HCT116 (cell line): ENCODE results near the gene ALKBH2. TPM values are rescaled to one million over a fixed set of nuclear protein-coding genes. Genes with fewer than 3 reads are reported as not detected.

Source experiments
- ATAC-seq: fragments of 200-7000 bp; cut with Tn5 transposase; 2 replicates; pipeline ENCODE4 v1.9.1; 2020; ENCODE audit warnings: mild to moderate bottlenecking, moderate library complexity
- BruUV-seq: library from RNA; stranded (reverse); fragments of 400-500 nt; replicated peaks from 2 replicates; lab custom pipeline; 2021; lab: Mats Ljungman, UMichigan
- CTCF ChIA-PET: fragments of 300-600 bp; sonication (Branson Sonifier 250); formaldehyde crosslinking; loops from one replicate; lab custom pipeline; 2021; ENCODE audit warnings: antibody characterized with exemption; lab: Charles Lee
- POLR2A ChIA-PET: fragments of 300-600, 350-600 bp; sonication (Branson Sonifier 250); formaldehyde crosslinking; loops from one replicate; lab custom pipeline; 2021; ENCODE audit warnings: antibody characterized with exemption; lab: Charles Lee
- RAD21 ChIA-PET, 2 experiments: fragments of 300-600 bp; sonication (Branson Sonifier 250); formaldehyde crosslinking; loops; one replicate each; lab custom pipeline; 2023; ENCODE audit warnings: low total read pairs in 2 of 2; ENCODE audit not compliant: uncharacterized antibody in 2 of 2, unreplicated experiment in 2 of 2, low non-redundant PET in 1 of 2; lab: Charles Lee
- DNase-seq: peaks from one replicate; pipeline ENCODE4 v3.0.0-alpha.2; 2010; ENCODE audit warnings: low read depth, low spot score
- H2AFZ ChIP-seq: fragments of 200-600 bp; shearing (Covaris generic), sonication (generic); 2 replicates; pipeline ENCODE4 v1.6.1; 2017; ENCODE audit warnings: low read depth, mixed run types, mixed read lengths, antibody characterized with exemption, low read length; ENCODE audit not compliant: poor library complexity, severe bottlenecking
- H3K27ac ChIP-seq: 2 replicates; pipeline ENCODE4 v1.5.1; 2012; ENCODE audit warnings: low read depth, low read length
- H3K27me3 ChIP-seq: fragments of 200-600 bp; sonication (generic); 2 replicates; pipeline ENCODE4 v1.6.1; 2016; ENCODE audit warnings: mixed run types, low read length, mixed read lengths; ENCODE audit not compliant: insufficient read depth
- H3K36me3 ChIP-seq, 2 experiments: fragments of 200-500 bp in 1 of 2; fragments of 200-600 bp in 1 of 2; sonication (Bioruptor generic) in 1 of 2; sonication (generic) in 1 of 2; 2 replicates each; pipeline versions ENCODE4 v1.5.1 to v1.6.1; 2014 to 2016; ENCODE audit warnings: low read length in 2 of 2, inconsistent platforms in 1 of 2, mixed read lengths in 1 of 2, mixed run types in 1 of 2; ENCODE audit not compliant: insufficient read depth in 2 of 2, control insufficient read depth in 1 of 2
- H3K4me1 ChIP-seq, 2 experiments: fragments of 200-600 bp in 1 of 2; sonication (generic) in 1 of 2; 2 replicates each; pipeline versions ENCODE4 v1.5.1 to v1.6.1; 2012 to 2017; ENCODE audit warnings: low read length in 2 of 2, inconsistent platforms in 1 of 2, mild to moderate bottlenecking in 1 of 2, mixed read lengths in 1 of 2, mixed run types in 1 of 2, moderate library complexity in 1 of 2; ENCODE audit not compliant: insufficient read depth in 2 of 2, control insufficient read depth in 1 of 2
- H3K4me2 ChIP-seq: fragments of 200-600 bp; sonication (generic); 2 replicates; pipeline ENCODE4 v1.6.1; 2017; ENCODE audit warnings: mixed run types, low read length, mixed read lengths
- H3K4me3 ChIP-seq, 2 experiments: fragments of 200-600 bp in 1 of 2; sonication (generic) in 1 of 2; replicated peaks in 1 of 2; 2 replicates each; pipeline ENCODE4 v1.5.1; 2011 to 2016; ENCODE audit warnings: low read length in 2 of 2, control low read depth in 1 of 2, low read depth in 1 of 2, mild to moderate bottlenecking in 1 of 2, mixed read lengths in 1 of 2, mixed run types in 1 of 2
- H3K79me2 ChIP-seq: fragments of 200-600 bp; sonication (generic); 2 replicates; pipeline ENCODE4 v1.6.1; 2017; ENCODE audit warnings: mild to moderate bottlenecking, mixed run types, low read length, moderate library complexity, mixed read lengths; ENCODE audit not compliant: insufficient read depth
- H3K9ac ChIP-seq: fragments of 200-600 bp; sonication (generic); 2 replicates; pipeline ENCODE4 v1.6.1; 2016; ENCODE audit warnings: low read length, mixed read lengths
- H3K9me2 ChIP-seq: fragments of 200-600 bp; sonication (generic), shearing (Covaris generic); 2 replicates; pipeline ENCODE4 v1.6.1; 2017; ENCODE audit warnings: mixed run types, mild to moderate bottlenecking, moderate library complexity; ENCODE audit not compliant: insufficient read depth
- H3K9me3 ChIP-seq, 2 experiments: fragments of 200-500 bp in 1 of 2; fragments of 200-600 bp in 1 of 2; sonication (Bioruptor generic) in 1 of 2; sonication (generic) in 1 of 2; 2 replicates each; pipeline ENCODE4 v1.6.1; 2014 to 2017; ENCODE audit warnings: low read length in 2 of 2, mixed read lengths in 2 of 2, inconsistent platforms in 1 of 2, low read depth in 1 of 2, mild to moderate bottlenecking in 1 of 2, mixed run types in 1 of 2, moderate library complexity in 1 of 2; ENCODE audit not compliant: control insufficient read depth in 1 of 2, insufficient read depth in 1 of 2
- H4K20me1 ChIP-seq: fragments of 200-600 bp; sonication (generic), shearing (Covaris generic); 2 replicates; pipeline ENCODE4 v1.6.1; 2017; ENCODE audit warnings: mixed run types, mild to moderate bottlenecking, moderate library complexity; ENCODE audit not compliant: insufficient read depth
- CEBPB ChIP-seq: IDR thresholded peaks from 2 replicates; pipeline ENCODE4 v1.6.1; 2012; ENCODE audit warnings: low read depth
- EGR1 ChIP-seq: IDR thresholded peaks from 2 replicates; pipeline ENCODE4 v1.6.1; 2012; ENCODE audit warnings: low read depth
- ELF1 ChIP-seq: IDR thresholded peaks from 2 replicates; pipeline ENCODE4 v1.6.1; 2012; ENCODE audit warnings: low read depth, borderline replicate concordance
- POLR2AphosphoS5 ChIP-seq: IDR thresholded peaks from 2 replicates; pipeline ENCODE4 v1.6.1; 2011; ENCODE audit warnings: mild to moderate bottlenecking, low read depth, low read length, moderate library complexity
- RAD21 ChIP-seq: IDR thresholded peaks from 2 replicates; pipeline ENCODE4 v1.6.1; 2012; ENCODE audit warnings: low read depth, mild to moderate bottlenecking
- SIN3A ChIP-seq: IDR thresholded peaks from 2 replicates; pipeline ENCODE4 v1.6.1; 2012; ENCODE audit warnings: low read depth
- SRF ChIP-seq: IDR thresholded peaks from 2 replicates; pipeline ENCODE4 v1.6.1; 2012; ENCODE audit warnings: low read depth
- ZNF274 ChIP-seq: fragments of 200-500 bp; sonication (Bioruptor generic); IDR thresholded peaks from 2 replicates; pipeline ENCODE4 v1.6.1; 2014; ENCODE audit warnings: mild to moderate bottlenecking, low read depth, low read length, inconsistent platforms
- intact Hi-C: fragments of 100-400 bp; cut with micrococcal nuclease; formaldehyde crosslinking; loops from 2 replicates; pipeline ENCODE4 v1.10.0; 2022
- total RNA-seq: library from RNA; stranded (reverse); gene quantifications from one replicate; pipeline ENCODE4 v1.2.1, GENCODE V29; 2021; ENCODE audit not compliant: unreplicated experiment
- TF ChIP-seq, protein P1 (sequence below): IDR thresholded peaks from 2 replicates; pipeline ENCODE4 v1.6.1; 2012; ENCODE audit warnings: low read depth
- TF ChIP-seq, protein P2 (sequence below): IDR thresholded peaks from 2 replicates; pipeline ENCODE4 v1.6.1; 2011; ENCODE audit warnings: mild to moderate bottlenecking, low read length, moderate library complexity; ENCODE audit not compliant: insufficient replicate concordance; ENCODE audit errors: extremely low read depth

Gene ALKBH2
- total RNA-seq, 1 experiment from 2014 or later = 35.8 TPM

DNA sequence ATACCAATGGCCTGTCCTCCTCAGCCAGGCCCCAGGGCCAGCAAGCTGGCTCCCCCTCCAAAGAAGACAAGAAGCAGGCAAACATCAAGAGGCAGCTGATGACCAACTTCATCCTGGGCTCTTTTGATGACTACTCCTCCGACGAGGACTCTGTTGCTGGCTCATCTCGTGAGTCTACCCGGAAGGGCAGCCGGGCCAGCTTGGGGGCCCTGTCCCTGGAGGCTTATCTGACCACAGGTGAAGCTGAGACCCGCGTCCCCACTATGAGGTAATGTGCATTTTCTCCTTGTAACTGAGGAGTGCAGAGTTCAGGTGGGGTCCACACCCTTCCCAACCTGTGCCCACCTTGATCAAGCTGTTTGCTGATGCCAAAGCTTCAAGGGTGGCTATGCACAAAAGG is 46.5 kb upstream of the ALKBH2 start:
- ChIA-PET RAD21 (no interaction called here), CTCF (interaction anchor here (1.1 kb wide), 1 partner anchor 28 kb away, joined by 3 read pairs; no protein-coding TSS in a partner anchor), POLR2A (no interaction called here)
- no TSS peak for BruUV-seq
- Histone ChIP-seq H4K20me1 (no peaks in the 10 kb centered on the region), H3K4me3 (no peak overlapping the region), H3K79me2 (no peaks in the 10 kb centered on the region), H3K27ac (no peak overlapping the region), H3K9me2 (no peaks in the 10 kb centered on the region), H3K4me2 (no peak overlapping the region), H3K9ac (no peak overlapping the region), H3K36me3 (no peaks in the 10 kb centered on the region), H3K27me3 (no peaks in the 10 kb centered on the region), H3K9me3 (no peaks in the 10 kb centered on the region), H2AFZ (no peak overlapping the region), H3K4me1 (no peaks in the 10 kb centered on the region)
- intact Hi-C loops = no loop called here
- no peak for ATAC-seq
- TF ChIP-seq POLR2AphosphoS5 (no peak), CEBPB (no peak), SIN3A (no peak), ELF1 (no peak), ZNF274 (no peak), SRF (no peak)
- DNase-seq = no peak

- RAD21 ChIA-PET = no interaction called here
- no peak for DNase-seq
- no peak for ATAC-seq
- Histone ChIP-seq H3K36me3 (no peaks in the 10 kb centered on the region), H3K27ac (no peak overlapping the region), H3K9me2 (no peaks in the 10 kb centered on the region), H3K4me3 (no peak overlapping the region), H3K4me2 (no peak overlapping the region), H3K9ac (no peak overlapping the region)
- POLR2A ChIA-PET = no interaction called here
- intact Hi-C loops = no loop called here
- no TSS peak for BruUV-seq
- TF ChIP-seq EGR1 (no peak), CEBPB (no peak), ELF1 (no peak), ZNF274 (no peak), RAD21 (no peak)
- TF ChIP-seq, protein P1, sequence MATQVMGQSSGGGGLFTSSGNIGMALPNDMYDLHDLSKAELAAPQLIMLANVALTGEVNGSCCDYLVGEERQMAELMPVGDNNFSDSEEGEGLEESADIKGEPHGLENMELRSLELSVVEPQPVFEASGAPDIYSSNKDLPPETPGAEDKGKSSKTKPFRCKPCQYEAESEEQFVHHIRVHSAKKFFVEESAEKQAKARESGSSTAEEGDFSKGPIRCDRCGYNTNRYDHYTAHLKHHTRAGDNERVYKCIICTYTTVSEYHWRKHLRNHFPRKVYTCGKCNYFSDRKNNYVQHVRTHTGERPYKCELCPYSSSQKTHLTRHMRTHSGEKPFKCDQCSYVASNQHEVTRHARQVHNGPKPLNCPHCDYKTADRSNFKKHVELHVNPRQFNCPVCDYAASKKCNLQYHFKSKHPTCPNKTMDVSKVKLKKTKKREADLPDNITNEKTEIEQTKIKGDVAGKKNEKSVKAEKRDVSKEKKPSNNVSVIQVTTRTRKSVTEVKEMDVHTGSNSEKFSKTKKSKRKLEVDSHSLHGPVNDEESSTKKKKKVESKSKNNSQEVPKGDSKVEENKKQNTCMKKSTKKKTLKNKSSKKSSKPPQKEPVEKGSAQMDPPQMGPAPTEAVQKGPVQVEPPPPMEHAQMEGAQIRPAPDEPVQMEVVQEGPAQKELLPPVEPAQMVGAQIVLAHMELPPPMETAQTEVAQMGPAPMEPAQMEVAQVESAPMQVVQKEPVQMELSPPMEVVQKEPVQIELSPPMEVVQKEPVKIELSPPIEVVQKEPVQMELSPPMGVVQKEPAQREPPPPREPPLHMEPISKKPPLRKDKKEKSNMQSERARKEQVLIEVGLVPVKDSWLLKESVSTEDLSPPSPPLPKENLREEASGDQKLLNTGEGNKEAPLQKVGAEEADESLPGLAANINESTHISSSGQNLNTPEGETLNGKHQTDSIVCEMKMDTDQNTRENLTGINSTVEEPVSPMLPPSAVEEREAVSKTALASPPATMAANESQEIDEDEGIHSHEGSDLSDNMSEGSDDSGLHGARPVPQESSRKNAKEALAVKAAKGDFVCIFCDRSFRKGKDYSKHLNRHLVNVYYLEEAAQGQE = no peak
- TF ChIP-seq, protein P2, sequence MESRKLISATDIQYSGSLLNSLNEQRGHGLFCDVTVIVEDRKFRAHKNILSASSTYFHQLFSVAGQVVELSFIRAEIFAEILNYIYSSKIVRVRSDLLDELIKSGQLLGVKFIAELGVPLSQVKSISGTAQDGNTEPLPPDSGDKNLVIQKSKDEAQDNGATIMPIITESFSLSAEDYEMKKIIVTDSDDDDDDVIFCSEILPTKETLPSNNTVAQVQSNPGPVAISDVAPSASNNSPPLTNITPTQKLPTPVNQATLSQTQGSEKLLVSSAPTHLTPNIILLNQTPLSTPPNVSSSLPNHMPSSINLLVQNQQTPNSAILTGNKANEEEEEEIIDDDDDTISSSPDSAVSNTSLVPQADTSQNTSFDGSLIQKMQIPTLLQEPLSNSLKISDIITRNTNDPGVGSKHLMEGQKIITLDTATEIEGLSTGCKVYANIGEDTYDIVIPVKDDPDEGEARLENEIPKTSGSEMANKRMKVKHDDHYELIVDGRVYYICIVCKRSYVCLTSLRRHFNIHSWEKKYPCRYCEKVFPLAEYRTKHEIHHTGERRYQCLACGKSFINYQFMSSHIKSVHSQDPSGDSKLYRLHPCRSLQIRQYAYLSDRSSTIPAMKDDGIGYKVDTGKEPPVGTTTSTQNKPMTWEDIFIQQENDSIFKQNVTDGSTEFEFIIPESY = no peak
- TF ChIP-seq, all 23 proteins: peak for 0
- H3K79me2 ChIP-seq = no peaks in the 10 kb centered on the region
- H3K9me3 ChIP-seq = no peaks in the 10 kb centered on the region
- no peaks in the 10 kb centered on the region for H3K27me3 ChIP-seq
- no peaks in the 10 kb centered on the region for H4K20me1 ChIP-seq
- H3K4me1 ChIP-seq = no peaks in the 10 kb centered on the region
- H2AFZ ChIP-seq = no peak overlapping the region
- CTCF ChIA-PET = no interaction called here
These were observed 46.1 kb upstream of the ALKBH2 start for GRCh38 chr12:109139360-109139759.
